Measurements from ENCODE around the gene WDFY1.

DNA sequence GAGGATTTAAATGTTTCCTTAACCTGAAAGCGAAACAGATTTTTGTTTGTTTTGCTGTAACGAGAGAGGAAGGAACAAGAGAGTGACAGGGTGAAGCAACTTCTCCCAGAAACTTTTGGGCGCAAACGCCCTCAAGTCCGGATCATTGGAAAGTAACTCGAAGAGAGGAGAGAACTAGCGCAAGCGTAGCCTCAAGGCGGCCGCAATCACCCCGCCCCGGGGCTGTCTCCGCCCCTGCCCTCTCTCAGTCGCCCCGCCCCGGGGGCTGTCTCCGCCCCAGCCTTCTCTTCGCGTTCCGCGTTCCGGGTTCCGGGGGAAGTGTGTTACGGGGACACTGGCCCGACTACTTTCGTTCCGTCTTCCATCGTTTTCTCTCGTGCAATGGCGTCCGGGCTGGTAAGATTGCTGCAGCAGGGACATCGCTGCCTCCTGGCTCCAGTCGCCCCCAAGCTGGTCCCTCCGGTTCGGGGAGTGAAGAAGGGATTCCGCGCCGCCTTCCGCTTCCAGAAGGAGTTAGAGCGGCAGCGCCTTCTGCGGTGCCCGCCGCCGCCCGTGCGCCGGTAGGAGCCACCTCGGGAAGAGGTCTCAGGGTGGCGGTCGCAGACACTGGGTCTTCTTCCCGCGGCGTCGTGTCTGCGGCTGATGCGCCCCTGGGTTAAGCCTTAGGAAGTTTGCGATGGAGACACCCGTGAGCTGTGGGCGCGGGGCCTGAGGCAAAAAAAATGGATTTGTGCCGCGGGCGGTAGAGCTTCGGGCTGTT is 12.1 kb upstream of the WDFY1 start, which contains the start of gene MRPL44:
- TF ChIP-seq EZH2 (IDR thresholded peaks at IDR 0.05) (peak; percentile 62), CTCF (IDR thresholded peaks at IDR 0.05) (peak; percentile 8)
